GM21515 (cell line): Measurements from ENCODE around the gene TP53I11.

Experiments
- ATAC-seq: cut with Tn5 transposase; IDR thresholded peaks from one replicate; pipeline ENCODE4 v1.9.1; 2021; ENCODE audit not compliant: unreplicated experiment

TP53I11 gene

DNA sequence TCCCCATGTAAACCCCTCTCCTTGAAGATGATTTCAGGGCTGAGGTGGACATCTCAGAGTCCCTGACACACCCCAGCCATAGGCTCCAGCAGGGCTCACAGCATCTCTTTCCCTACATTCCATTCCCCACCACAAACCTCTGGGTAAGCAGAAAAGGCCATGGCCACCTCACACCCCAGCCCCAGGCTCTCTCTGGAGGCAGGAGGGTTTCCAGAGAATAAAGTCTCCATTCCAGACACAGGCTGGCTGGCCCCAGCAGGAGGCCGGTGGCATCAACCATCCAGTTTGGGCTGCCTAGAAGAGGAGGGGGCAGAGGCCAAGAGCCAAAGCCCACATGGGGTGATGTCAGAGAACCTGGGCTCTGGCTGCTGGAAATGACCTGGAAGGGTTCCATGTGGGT lies 61.4 kb downstream of the TP53I11 start:
- no peak for ATAC-seq

DNA sequence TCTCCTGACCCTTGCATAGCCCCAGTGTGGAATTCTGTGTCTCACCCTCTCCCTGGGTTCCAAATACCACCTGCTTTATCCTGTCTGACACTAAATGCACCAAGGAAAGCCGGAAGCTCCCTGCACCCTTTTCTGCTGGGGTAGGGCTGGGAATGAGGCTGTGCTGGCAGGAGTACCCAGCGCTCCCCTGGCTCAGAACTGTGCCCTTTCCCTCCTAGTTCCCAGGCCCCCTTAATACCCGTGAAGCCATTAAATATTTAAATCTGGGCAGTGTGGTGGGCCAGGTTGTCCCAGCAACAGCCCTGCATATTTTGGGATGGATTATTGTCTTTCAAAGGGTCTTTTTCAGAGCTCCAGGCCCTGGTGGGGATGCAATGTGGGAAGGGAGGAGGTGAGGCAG lies 63.0 kb downstream of the TP53I11 start:
- ATAC-seq = no peak

DNA sequence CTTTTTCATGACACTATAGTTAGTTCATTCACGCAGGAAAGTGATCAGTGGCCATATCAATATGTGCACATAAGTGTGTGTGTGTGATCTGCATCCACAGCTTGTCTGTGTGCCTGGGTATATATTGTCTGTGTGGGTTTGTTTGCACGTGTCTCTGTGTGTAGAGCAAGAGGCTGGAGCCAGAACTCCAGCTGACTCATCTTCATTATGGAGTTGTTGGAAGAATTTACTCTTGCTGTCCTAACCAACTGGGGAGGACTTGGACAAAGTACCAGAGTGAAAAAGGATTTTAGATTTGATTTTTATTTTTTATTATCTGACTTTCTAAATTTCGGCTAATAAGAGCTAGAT lies 63.9 kb downstream of the TP53I11 start:
- no peak for ATAC-seq

DNA sequence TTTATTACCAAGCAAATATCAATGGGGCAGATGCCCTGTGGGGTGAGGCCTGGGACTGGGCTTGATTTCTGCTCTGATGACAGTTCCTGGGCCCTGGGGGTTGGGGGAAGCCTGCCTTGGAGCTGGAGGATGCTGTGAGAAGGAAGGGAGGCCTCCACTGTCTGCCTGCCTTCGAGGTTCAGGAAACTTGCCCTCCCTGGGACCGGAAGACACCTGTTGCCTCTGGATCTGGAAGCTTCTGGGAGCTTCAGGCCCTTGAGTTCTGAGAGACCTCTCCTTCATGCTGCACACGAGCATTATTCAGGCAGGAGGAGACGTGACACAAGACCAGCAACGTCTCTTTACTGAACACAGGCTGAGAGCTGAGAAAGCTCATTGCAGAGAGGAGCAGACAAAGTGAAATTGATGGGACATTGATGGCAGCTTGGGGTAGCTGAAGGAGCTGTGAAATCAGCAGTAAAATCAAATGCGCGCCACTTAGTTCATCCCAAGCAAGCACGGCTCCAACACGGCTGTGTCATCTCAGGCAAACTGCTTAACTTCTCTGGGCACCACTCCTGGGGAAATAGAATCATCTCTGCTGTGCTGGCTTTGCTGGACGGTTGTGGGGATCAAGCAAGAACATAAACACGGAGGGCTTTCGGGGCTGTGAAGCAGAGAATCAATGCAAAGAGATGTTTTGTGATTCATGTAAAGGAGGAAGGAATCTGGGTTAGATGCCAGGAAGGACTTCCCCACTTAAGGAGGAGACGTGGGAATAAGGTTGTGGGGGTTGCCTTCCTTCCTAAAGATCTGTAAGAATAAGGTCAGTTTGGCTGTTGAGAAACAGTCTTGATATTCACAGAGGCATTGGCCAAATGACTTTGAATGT lies 64.5 kb downstream of the TP53I11 start:
- no peak for ATAC-seq

DNA sequence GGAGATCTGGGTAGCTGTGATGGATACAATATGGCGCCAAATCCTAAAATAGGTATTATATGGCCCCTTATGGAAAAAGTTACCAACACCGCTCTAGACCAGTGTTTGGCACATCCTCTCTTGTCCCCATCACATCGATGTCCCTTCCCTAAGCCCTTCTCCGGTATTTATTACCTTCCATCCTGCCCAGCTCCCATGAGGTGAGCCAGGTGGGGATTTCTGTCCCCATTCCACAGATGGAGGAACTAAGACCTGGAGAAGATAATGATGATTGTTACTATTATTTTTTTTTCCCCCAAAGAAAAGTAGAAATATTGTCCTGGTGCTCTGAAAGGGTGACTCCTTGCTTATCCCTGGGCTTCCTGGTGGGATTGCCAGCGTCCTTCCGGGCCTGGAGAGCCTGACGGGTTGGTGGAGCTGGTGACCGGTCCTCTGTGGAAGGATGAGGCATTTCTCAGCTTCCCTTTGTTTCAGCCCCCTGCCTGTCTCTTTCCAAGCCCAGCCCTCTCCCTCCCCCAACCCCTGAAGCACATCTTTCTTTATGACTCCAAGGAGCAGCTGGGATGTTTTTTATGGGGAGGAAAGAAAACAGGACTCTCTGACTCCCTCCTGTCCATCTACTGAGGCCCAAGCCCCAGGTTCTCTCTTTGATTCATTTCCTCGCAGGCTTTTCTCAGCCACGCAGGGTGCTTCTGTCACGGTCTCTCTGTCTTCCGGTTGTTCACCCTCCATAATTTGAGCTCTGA lies 65.4 kb downstream of the TP53I11 start:
- ATAC-seq = no peak

DNA sequence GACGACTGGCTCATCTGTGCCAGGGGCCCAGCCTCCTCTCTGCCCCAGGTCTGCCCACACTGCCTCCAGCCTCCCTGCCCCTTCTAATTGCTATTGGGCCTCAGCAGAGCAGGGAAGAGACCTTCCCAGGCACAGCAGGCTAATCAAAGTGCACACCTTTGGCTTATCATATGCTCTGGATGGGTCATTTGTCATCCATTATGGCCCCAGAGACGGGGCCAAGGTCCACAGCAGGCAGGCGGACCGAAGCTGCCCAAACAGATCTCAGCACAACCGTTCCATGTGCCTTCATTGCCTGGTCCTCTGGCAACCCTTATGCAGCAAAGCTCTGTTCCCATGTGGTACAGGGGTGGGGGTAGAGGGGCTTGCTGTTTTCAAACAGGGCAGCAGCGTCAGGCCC lies 66.6 kb downstream of the TP53I11 start:
- ATAC-seq = no peak

DNA sequence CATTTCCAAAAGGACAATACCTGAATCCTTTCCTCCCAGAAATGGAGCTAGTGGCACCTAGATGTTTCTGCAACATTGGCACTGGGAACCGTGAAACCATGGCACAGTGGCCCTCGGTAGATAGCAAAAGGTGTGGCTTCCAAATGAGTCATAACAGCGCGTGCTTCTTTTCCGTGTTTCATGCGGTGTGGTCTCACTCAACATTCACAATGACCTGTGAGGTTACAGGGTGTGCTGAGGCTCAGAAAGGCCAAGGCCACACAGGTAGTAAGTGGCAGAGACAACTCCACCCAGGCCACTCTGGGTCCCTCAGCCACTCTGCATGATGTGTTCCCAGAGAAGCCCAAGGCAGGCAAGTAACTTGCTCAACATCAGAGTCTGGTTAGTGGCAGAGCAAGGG lies 67.4 kb downstream of the TP53I11 start:
- ATAC-seq = no peak
